Measurements from ENCODE around the gene SYNDIG1L. TPM values are rescaled to one million over a fixed set of nuclear protein-coding genes. Genes with fewer than 3 reads are reported as not detected.

Gene SYNDIG1L
- total and polyA plus RNA-seq, 10 of the 15 experiments (the other 5 are each of a cell fraction or from before 2014, with no cell fraction given) = 0.04 TPM; not detected in 9

- FAIRE-seq = no peak
- TF ChIP-seq NR2C2 (IDR thresholded peaks at IDR 0.05; ENCODE audit: borderline replicate concordance, control insufficient read depth, insufficient read length, low read depth) (no peak), CREM (IDR thresholded peaks at IDR 0.05; ENCODE audit: low read depth) (no peak), ZSCAN29 (IDR thresholded peaks at IDR 0.05) (no peak), RBBP5 (conservative IDR thresholded peaks at IDR 0.05) (no peak), GABPA (IDR thresholded peaks at IDR 0.05; ENCODE audit: low read depth) (no peak), CHD1 (IDR thresholded peaks at IDR 0.05; ENCODE audit: low read depth, low read length) (no peak), TBL1XR1 (IDR thresholded peaks at IDR 0.05; ENCODE audit: low read depth, low read length) (no peak), KDM1A (IDR thresholded peaks at IDR 0.05; ENCODE audit: borderline replicate concordance) (no peak), KAT2A (conservative IDR thresholded peaks at IDR 0.05; ENCODE audit: control insufficient read depth, low read depth, low read length) (no peak), SP1 (IDR thresholded peaks at IDR 0.05; ENCODE audit: low read depth, low read length) (no peak), PAX5 (IDR thresholded peaks at IDR 0.05; ENCODE audit: borderline replicate concordance, low read depth, low read length) (no peak), EGR1 (IDR thresholded peaks at IDR 0.05; ENCODE audit: borderline replicate concordance in 1 of 2, low read depth in 2 of 2, low read length in 2 of 2) (no peak), SMAD5 (IDR thresholded peaks at IDR 0.05; ENCODE audit: low read depth) (no peak), ZBTB40 (IDR thresholded peaks at IDR 0.05; ENCODE audit: borderline replicate concordance) (no peak), SREBF1 (IDR thresholded peaks at IDR 0.05; ENCODE audit: low read length) (no peak)
- TF ChIP-seq, protein P1, sequence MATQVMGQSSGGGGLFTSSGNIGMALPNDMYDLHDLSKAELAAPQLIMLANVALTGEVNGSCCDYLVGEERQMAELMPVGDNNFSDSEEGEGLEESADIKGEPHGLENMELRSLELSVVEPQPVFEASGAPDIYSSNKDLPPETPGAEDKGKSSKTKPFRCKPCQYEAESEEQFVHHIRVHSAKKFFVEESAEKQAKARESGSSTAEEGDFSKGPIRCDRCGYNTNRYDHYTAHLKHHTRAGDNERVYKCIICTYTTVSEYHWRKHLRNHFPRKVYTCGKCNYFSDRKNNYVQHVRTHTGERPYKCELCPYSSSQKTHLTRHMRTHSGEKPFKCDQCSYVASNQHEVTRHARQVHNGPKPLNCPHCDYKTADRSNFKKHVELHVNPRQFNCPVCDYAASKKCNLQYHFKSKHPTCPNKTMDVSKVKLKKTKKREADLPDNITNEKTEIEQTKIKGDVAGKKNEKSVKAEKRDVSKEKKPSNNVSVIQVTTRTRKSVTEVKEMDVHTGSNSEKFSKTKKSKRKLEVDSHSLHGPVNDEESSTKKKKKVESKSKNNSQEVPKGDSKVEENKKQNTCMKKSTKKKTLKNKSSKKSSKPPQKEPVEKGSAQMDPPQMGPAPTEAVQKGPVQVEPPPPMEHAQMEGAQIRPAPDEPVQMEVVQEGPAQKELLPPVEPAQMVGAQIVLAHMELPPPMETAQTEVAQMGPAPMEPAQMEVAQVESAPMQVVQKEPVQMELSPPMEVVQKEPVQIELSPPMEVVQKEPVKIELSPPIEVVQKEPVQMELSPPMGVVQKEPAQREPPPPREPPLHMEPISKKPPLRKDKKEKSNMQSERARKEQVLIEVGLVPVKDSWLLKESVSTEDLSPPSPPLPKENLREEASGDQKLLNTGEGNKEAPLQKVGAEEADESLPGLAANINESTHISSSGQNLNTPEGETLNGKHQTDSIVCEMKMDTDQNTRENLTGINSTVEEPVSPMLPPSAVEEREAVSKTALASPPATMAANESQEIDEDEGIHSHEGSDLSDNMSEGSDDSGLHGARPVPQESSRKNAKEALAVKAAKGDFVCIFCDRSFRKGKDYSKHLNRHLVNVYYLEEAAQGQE (IDR thresholded peaks at IDR 0.05; ENCODE audit: low read depth, low read length) = no peak
- TF ChIP-seq, protein P2, sequence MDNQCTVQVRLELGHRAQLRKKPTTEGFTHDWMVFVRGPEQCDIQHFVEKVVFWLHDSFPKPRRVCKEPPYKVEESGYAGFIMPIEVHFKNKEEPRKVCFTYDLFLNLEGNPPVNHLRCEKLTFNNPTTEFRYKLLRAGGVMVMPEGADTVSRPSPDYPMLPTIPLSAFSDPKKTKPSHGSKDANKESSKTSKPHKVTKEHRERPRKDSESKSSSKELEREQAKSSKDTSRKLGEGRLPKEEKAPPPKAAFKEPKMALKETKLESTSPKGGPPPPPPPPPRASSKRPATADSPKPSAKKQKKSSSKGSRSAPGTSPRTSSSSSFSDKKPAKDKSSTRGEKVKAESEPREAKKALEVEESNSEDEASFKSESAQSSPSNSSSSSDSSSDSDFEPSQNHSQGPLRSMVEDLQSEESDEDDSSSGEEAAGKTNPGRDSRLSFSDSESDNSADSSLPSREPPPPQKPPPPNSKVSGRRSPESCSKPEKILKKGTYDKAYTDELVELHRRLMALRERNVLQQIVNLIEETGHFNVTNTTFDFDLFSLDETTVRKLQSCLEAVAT (IDR thresholded peaks at IDR 0.05) = no peak
Measured at GRCh38 chr14:74382231-74382630, 43.8 kb downstream of the SYNDIG1L start.

More at GRCh38 chr14:74382231-74382630, 43.8 kb downstream of the SYNDIG1L start:
- Histone ChIP-seq H2AFZ (ENCODE audit: control insufficient read depth, low read depth, low read length) (no peak overlapping the region), H3K4me2 (ENCODE audit: control insufficient read depth, insufficient read depth) (no peak overlapping the region), H3K9ac (ENCODE audit: control insufficient read depth, insufficient read depth, low read length) (no peak overlapping the region), H3K4me3 (no peak overlapping the region), H3K36me3 (ENCODE audit: control insufficient read depth in 2 of 2, insufficient read depth in 2 of 2, low read length in 1 of 2) (no peaks in the 10 kb centered on the region), H3K79me2 (ENCODE audit: control insufficient read depth, insufficient read depth, low read length) (no peaks in the 10 kb centered on the region), H3K27ac (ENCODE audit: control insufficient read depth, insufficient read depth) (no peak overlapping the region), H3K9me3 (replicated peaks; ENCODE audit: control insufficient read depth, insufficient read depth, low read length) (no peaks in the 10 kb centered on the region), H3K4me1 (ENCODE audit: control insufficient read depth, insufficient read depth, low read length) (no peaks in the 10 kb centered on the region), H4K20me1 (ENCODE audit: control insufficient read depth, insufficient read depth) (no peaks in the 10 kb centered on the region), H3K27me3 (replicated peaks in 1 of 2; ENCODE audit: control insufficient read depth in 2 of 2, insufficient read depth in 2 of 2, low read length in 1 of 2) (peaks cover 0 to 3% of the 10 kb centered on the region in 2 experiments; a peak in 1 of 4 replicates)
- ATAC-seq (no peak), DNase-seq (ENCODE audit: low read depth, low spot score) (no peak)
- ChIA-PET SMC1A (ENCODE audit: uncharacterized antibody, unreplicated experiment) (no interaction called here), CTCF (interaction anchor here (0.6 kb wide), 1 partner anchor 169 kb away, joined by 4 read pairs; no protein-coding TSS in a partner anchor), POLR2A (interaction anchor here (0.6 to 0.7 kb wide), 2 partner anchors 24 to 291 kb away, joined by 3 to 4 read pairs; no protein-coding TSS in a partner anchor), RAD21 (ENCODE audit: unreplicated experiment) (interaction anchor here (0.6 kb wide), 1 partner anchor 46 kb away, joined by 3 read pairs; no protein-coding TSS in a partner anchor)
- in situ Hi-C loops (cut with MboI) = no loop called here
- intact Hi-C loops (cut with micrococcal nuclease; ENCODE audit: unreplicated experiment) = no loop called here
- no TSS peak for BruUV-seq (replicated peaks)
- 47% methylated on average over 3 of the region's 4 CpGs for WGBS (ENCODE audit: insufficient coverage, insufficient replicate concordance, low lambda C conversion rate, missing lambda C conversion rate)

Data from GM12878 (cell line).